A673 (cell line): ENCODE measurements around the gene SUPT6H. TPM values are rescaled to one million over a fixed set of nuclear protein-coding genes. Genes with fewer than 3 reads are reported as not detected.
"Not testable (repeated sequence)": the region's sequence is repeated elsewhere in the genome, so short reads cannot be mapped to it uniquely, and the experiment has no call there.

ENCODE experiments used
- BruUV-seq: library from RNA; stranded (reverse); fragments of 400-500 nt; replicated peaks from 2 replicates; lab custom pipeline; 2021; lab: Mats Ljungman, UMichigan
- CTCF ChIA-PET: fragments of 300-600 bp; sonication (Branson Sonifier 250); formaldehyde crosslinking; loops from one replicate; lab custom pipeline; 2022; ENCODE audit warnings: antibody characterized with exemption; lab: Charles Lee
- POLR2A ChIA-PET: fragments of 300-600 bp; sonication (Branson Sonifier 250); formaldehyde crosslinking; loops from one replicate; lab custom pipeline; 2022; ENCODE audit warnings: antibody characterized with exemption; ENCODE audit not compliant: low non-redundant PET; lab: Charles Lee
- DNase-seq: peaks from one replicate; pipeline ENCODE4 v3.0.0-alpha.2; 2015; ENCODE audit warnings: low spot score
- H3K27ac ChIP-seq: fragments of 200-600 bp; sonication (generic); 2 replicates; pipeline ENCODE4 v1.5.1; 2016; ENCODE audit warnings: mixed run types, low read depth, mild to moderate bottlenecking, mixed read lengths, antibody characterized with exemption, low read length; ENCODE audit not compliant: poor library complexity, severe bottlenecking
- H3K27me3 ChIP-seq: fragments of 200-600 bp; sonication (generic); replicated peaks from 2 replicates; pipeline ENCODE4 v1.6.1; 2017; ENCODE audit warnings: mixed run types, low read depth, mild to moderate bottlenecking, mixed read lengths, antibody characterized with exemption, low read length; ENCODE audit not compliant: insufficient read depth, poor library complexity
- H3K36me3 ChIP-seq: fragments of 200-600 bp; sonication (generic); 2 replicates; pipeline ENCODE4 v1.6.1; 2016; ENCODE audit warnings: mixed run types, mild to moderate bottlenecking, mixed read lengths, antibody characterized with exemption, low read length; ENCODE audit not compliant: insufficient read depth, poor library complexity, severe bottlenecking
- H3K4me1 ChIP-seq: fragments of 200-600 bp; sonication (generic); 2 replicates; pipeline ENCODE4 v1.6.1; 2017; ENCODE audit warnings: mixed run types, mild to moderate bottlenecking, mixed read lengths, antibody characterized with exemption, low read length; ENCODE audit not compliant: insufficient read depth, poor library complexity, severe bottlenecking
- H3K4me3 ChIP-seq: fragments of 200-600 bp; sonication (generic); 2 replicates; pipeline ENCODE4 v1.5.1; 2016; ENCODE audit warnings: low read depth, mixed run types, mild to moderate bottlenecking, mixed read lengths, low read length; ENCODE audit not compliant: poor library complexity, severe bottlenecking
- H3K9me3 ChIP-seq: fragments of 200-600 bp; sonication (generic); 2 replicates; pipeline ENCODE4 v1.6.1; 2016; ENCODE audit warnings: mixed run types, low read depth, mild to moderate bottlenecking, mixed read lengths, antibody characterized with exemption, low read length; ENCODE audit not compliant: poor library complexity, severe bottlenecking
- CTCF ChIP-seq: fragments of 300-800, 200-600 bp; sonication (generic); conservative IDR thresholded peaks from 2 replicates; pipeline ENCODE4 v1.5.1; 2017; ENCODE audit warnings: low read depth, mild to moderate bottlenecking, antibody characterized with exemption, low read length, moderate library complexity, mixed read lengths
- EZH2 ChIP-seq: fragments of 200-600 bp; sonication (generic); IDR thresholded peaks from 2 replicates; pipeline ENCODE4 v1.6.1; 2017; ENCODE audit warnings: borderline replicate concordance, low read depth, mild to moderate bottlenecking, mixed read lengths, antibody characterized with exemption, low read length; ENCODE audit not compliant: poor library complexity, severe bottlenecking
- intact Hi-C: fragments of 100-400 bp; cut with micrococcal nuclease; formaldehyde crosslinking; loops from one replicate; pipeline ENCODE4 v1.10.0; 2022; ENCODE audit not compliant: unreplicated experiment
- total RNA-seq: library from RNA; stranded (reverse); gene quantifications from 2 replicates; pipeline ENCODE4 v1.2.3, GENCODE V29; 2021

SUPT6H gene
- total RNA-seq, 1 experiment from 2014 or later, result 105 TPM

- TF ChIP-seq CTCF (no peak), EZH2 (no peak)
- BruUV-seq, result no TSS peak
- peak; percentile 66 for DNase-seq
- Histone ChIP-seq H3K4me3 (peak overlapping the region; percentile 97), H3K36me3 (peaks cover 56% of the 10 kb centered on the region), H3K9me3 (no peaks in the 10 kb centered on the region), H3K4me1 (peaks cover 47% of the 10 kb centered on the region), H3K27me3 (no peaks in the 10 kb centered on the region), H3K27ac (peak overlapping the region; percentile 97)
- CTCF ChIA-PET, result no interaction called here
- POLR2A ChIA-PET, result no interaction called here
- intact Hi-C loops, result no loop called here
Measured at GRCh38 chr17:28718333-28719020, 56.5 kb downstream of the SUPT6H start.

DNA sequence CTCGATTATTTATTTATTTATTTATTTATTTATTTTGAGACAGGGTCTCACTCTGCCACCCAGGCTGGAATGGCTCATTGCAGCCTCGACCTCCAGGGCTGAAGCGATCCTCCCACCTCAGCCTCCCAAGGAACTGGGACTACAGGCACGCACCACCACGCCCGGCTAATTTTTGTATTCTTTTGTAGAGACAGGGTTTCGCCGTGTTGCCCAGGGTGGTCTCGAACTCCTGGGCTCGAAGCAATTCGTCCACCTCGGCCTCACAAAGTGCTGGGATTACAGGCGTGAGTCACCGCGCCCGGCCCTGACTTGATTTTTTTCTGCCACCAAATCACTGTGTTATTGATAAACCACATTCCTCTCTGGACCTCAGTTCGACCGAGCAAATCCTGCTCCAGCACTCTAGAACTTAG, 57.0 kb downstream of the SUPT6H start:
- ChIA-PET POLR2A (interaction anchor here (0.6 to 1.1 kb wide), 6 partner anchors 9 to 233 kb away, joined by 3 to 10 read pairs (median 4); partner anchors contain the start of genes NEK8 and PHF12), CTCF (interaction anchor here (0.6 to 1.0 kb wide), 4 partner anchors 8 to 146 kb away, joined by 3 to 5 read pairs (median 4); partner anchors contain the start of genes NEK8 and PROCA1)
- Histone ChIP-seq H3K4me1 (peaks cover 50% of the 10 kb centered on the region), H3K4me3 (peak overlapping the region; percentile 72), H3K9me3 (no peaks in the 10 kb centered on the region), H3K27ac (peak overlapping the region; percentile 81), H3K36me3 (peaks cover 57% of the 10 kb centered on the region), H3K27me3 (no peaks in the 10 kb centered on the region)
- BruUV-seq, result no TSS peak
- TF ChIP-seq EZH2, result no peak
- TF ChIP-seq CTCF, result no peak
- no peak for DNase-seq
- intact Hi-C loops, result no loop called here

GRCh38 chr17:28720247-28720996, 58.4 kb downstream of the SUPT6H start:
- ChIA-PET CTCF (interaction anchor here (1.0 kb wide), 1 partner anchor 8 kb away, joined by 3 read pairs; the partner anchor contains the start of gene NEK8), POLR2A (interaction anchor here (0.5 to 1.1 kb wide), 5 partner anchors 10 to 1753 kb away, joined by 3 to 17 read pairs (median 3); no protein-coding TSS in a partner anchor)
- TSS peak; percentile 84 for BruUV-seq
- Histone ChIP-seq H3K36me3 (peaks cover 54% of the 10 kb centered on the region), H3K27ac (peak overlapping the region; percentile 81), H3K4me3 (peak overlapping the region; percentile 72), H3K9me3 (no peaks in the 10 kb centered on the region), H3K4me1 (peaks cover 58% of the 10 kb centered on the region), H3K27me3 (no peaks in the 10 kb centered on the region)
- intact Hi-C loops, result no loop called here
- no peak for DNase-seq
- TF ChIP-seq CTCF, result 0 out of 2 replicates have a peak, but pooled peaks have one; percentile 16
- no peak for TF ChIP-seq EZH2

DNA sequence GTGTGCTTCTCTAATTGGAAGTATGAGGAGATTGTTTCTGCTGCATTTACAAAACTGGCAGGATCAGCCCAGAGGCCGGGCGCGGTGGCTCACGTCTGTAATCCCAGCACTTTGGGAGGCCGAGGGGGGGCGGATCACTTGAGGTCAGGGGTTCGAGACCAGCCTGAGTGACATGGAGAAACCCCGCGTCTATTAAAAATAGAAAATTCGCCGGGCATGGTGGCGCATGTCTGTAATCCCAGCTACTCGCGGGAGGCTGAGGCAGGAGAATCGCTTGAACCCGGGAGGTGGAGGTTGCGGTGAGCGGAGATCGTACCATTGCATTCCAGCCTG, 59.0 kb downstream of the SUPT6H start:
- H3K27me3 ChIP-seq, intact Hi-C loops, CTCF ChIA-PET, H3K9me3 ChIP-seq, DNase-seq, POLR2A ChIA-PET, BruUV-seq: not testable (repeated sequence)
- Histone ChIP-seq H3K36me3 (peaks cover 50% of the 10 kb centered on the region), H3K4me3 (peak overlapping the region; percentile 72), H3K27ac (peak overlapping the region; percentile 81), H3K4me1 (peaks cover 60% of the 10 kb centered on the region)
